ENCODE measurements around the gene MRPL43. TPM values are rescaled to one million over a fixed set of nuclear protein-coding genes. Genes with fewer than 3 reads are reported as not detected.

Gene MRPL43
- total and polyA plus RNA-seq, 9 of the 15 experiments (the other 6 are each of a cell fraction or from before 2014, with no cell fraction given), result 15.1 to 63.7 (median 37.2) TPM

DNA sequence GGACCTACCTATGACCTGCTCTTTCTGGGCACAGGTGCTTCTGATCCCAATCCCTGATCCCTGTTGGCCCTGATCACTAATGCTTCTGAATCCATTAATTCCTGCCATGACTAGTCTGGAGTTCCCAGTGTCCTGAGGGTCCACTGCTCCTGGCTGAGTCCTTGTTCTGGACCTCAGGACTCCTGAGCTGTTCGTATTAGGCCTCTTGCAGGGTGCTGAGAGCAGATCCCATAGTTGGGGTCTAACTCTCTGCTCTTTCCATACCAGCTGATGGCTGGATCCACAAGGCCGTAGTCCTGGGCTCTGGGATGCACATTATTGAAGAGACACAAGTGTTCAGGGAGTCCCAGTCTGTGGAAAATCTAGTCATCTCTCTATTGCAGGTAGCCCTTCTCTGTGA is 7.0 kb downstream of the MRPL43 start (continued):
- TF ChIP-seq, protein P1, sequence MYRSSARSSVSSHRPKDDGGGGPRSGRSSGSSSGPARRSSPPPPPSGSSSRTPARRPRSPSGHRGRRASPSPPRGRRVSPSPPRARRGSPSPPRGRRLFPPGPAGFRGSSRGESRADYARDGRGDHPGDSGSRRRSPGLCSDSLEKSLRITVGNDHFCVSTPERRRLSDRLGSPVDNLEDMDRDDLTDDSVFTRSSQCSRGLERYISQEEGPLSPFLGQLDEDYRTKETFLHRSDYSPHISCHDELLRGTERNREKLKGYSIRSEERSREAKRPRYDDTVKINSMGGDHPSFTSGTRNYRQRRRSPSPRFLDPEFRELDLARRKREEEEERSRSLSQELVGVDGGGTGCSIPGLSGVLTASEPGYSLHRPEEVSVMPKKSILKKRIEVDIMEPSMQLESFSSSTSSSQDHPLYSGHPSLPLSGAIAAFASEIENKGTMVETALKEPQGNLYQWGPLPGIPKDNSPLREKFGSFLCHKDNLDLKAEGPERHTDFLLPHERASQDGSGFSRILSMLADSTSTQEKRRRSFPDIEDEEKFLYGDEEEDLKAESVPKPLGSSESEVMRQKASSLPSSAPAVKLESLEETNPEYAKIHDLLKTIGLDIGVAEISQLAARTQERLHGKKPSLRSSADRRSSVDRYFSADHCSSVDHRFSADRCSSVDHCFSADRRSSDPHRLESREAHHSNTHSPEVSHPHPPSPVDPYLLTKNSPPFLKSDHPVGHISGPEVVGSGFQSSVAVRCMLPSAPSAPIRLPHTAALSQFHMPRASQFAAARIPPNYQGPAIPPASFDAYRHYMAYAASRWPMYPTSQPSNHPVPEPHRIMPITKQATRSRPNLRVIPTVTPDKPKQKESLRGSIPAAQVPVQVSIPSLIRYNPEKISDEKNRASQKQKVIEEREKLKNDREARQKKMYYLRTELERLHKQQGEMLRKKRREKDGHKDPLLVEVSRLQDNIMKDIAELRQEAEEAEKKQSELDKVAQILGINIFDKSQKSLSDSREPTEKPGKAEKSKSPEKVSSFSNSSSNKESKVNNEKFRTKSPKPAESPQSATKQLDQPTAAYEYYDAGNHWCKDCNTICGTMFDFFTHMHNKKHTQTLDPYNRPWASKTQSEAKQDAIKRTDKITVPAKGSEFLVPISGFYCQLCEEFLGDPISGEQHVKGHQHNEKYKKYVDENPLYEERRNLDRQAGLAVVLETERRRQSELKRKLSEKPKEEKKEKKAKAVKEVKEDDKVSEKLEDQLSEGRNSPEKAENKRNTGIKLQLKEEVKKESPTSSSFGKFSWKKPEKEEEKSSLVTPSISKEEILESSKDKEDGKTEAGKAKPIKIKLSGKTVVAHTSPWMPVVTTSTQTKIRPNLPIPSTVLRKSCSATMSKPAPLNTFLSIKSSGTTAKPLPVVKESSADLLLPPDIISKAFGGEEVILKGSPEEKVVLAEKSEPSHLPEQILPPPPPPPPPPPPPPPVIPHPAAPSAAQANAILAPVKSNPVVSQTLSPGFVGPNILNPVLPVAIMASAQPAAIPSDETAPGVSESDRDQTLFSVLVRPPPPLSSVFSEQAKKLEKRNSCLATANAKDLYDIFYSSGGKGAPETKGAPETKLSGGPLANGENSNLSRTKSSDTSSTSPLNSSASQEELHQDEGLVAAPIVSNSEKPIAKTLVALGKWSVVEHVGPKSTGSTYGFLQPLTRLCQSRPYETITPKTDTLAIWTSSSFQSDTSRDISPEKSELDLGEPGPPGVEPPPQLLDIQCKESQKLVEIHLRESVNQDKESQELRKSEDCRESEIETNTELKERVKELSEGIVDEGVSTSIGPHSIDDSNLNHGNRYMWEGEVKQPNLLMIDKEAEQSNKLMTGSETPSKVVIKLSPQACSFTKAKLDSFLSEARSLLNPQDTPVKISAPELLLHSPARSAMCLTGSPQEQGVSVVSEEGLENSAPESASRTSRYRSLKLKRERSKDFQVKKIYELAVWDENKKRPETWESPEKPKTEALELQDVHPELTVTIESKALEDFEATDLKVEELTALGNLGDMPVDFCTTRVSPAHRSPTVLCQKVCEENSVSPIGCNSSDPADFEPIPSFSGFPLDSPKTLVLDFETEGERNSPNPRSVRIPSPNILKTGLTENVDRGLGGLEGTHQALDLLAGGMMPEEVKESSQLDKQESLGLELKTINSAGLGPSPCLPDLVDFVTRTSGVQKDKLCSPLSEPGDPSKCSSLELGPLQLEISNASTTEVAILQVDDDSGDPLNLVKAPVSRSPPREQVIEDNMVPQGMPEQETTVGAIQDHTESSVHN (IDR thresholded peaks at IDR 0.05; ENCODE audit: borderline replicate concordance in 1 of 2, low read depth in 1 of 2), result no peak
- TF ChIP-seq FOXJ2 (tag; IDR thresholded peaks at IDR 0.05) (no peak), POLR2A (conservative IDR thresholded peaks at IDR 0.05) (no peak), GATA2 (CRISPR knock-in tag; IDR thresholded peaks at IDR 0.05) (no peak), ZNF165 (CRISPR knock-in tag; IDR thresholded peaks at IDR 0.05; ENCODE audit: borderline replicate concordance) (no peak)
